GM12874 (cell line): ENCODE measurements around the gene ABHD12.

ENCODE experiments used
- TF ChIP-seq, protein P1 (sequence below): IDR thresholded peaks from 2 replicates; pipeline ENCODE4 v1.5.1; 2011; ENCODE audit warnings: low read depth, mild to moderate bottlenecking, control low read depth, low read length, moderate library complexity; ENCODE audit not compliant: insufficient read depth

Gene ABHD12

DNA sequence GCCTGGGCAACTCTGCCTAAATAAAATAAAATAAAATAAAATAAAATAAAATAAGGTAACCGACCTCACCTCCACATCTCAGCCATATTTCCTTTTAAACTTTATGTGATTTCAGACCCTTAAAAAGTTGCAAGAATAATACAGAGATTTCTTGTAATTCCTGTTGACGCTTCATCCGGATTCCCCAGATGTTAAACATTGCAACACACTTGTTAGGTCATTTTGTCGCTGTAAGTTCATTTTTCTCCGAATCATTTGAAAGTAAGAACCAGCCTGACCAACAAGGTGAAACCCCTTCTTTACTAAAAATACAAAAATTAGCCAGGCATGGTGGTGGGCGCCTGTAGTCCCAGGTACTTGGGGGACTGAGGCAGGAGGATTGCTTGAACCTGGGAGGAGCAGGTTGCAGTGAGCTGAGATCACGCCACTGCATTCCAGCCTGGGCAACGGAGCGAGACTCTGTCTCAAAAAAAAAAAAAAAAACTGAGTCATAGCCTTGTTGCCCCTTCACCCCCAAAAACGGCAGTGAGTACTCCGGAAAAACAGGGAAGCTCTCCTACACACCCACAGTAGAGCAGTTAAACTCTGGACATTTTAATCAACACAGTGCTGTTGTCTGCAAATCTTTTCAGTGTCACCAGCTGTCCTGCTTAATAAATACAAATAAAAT, 136.9 kb downstream of the ABHD12 start:
- TF ChIP-seq, protein P1, sequence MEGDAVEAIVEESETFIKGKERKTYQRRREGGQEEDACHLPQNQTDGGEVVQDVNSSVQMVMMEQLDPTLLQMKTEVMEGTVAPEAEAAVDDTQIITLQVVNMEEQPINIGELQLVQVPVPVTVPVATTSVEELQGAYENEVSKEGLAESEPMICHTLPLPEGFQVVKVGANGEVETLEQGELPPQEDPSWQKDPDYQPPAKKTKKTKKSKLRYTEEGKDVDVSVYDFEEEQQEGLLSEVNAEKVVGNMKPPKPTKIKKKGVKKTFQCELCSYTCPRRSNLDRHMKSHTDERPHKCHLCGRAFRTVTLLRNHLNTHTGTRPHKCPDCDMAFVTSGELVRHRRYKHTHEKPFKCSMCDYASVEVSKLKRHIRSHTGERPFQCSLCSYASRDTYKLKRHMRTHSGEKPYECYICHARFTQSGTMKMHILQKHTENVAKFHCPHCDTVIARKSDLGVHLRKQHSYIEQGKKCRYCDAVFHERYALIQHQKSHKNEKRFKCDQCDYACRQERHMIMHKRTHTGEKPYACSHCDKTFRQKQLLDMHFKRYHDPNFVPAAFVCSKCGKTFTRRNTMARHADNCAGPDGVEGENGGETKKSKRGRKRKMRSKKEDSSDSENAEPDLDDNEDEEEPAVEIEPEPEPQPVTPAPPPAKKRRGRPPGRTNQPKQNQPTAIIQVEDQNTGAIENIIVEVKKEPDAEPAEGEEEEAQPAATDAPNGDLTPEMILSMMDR, result no peak

DNA sequence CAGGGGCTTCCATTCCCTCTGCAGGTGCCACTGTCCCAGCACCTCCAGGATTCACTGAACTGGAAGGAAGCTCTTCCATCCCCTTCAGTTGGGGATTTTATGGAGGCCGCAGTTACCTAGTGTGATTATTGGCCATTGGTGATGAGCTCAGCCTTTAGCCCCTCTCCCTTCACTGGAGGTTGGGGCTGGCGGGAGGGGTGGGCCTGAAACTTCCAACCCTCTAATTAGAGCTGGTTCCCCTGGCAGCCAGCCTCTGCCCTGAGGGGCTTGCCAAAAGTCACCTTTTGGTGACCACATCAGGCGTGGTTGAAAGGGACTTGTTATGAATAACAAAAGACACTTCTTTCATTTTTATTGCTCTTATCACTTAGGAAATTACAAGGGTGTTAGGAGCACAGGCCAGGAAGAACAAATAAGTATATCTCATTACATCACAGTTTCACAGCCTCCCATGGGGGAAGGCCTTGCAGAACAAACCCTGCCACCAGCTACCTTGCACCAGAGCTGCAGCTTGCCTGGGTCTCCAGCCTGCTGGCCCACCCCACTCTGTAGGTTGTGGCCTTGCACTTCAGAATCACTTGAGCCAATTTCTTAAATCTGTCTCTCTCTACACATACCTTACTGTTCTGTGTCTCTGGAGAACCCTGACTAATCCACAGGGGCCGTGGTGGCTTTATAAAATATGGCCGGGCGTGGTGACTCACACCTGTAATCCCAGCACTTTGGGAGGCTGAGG, 137.8 kb downstream of the ABHD12 start:
- TF ChIP-seq, protein P1, result no peak

DNA sequence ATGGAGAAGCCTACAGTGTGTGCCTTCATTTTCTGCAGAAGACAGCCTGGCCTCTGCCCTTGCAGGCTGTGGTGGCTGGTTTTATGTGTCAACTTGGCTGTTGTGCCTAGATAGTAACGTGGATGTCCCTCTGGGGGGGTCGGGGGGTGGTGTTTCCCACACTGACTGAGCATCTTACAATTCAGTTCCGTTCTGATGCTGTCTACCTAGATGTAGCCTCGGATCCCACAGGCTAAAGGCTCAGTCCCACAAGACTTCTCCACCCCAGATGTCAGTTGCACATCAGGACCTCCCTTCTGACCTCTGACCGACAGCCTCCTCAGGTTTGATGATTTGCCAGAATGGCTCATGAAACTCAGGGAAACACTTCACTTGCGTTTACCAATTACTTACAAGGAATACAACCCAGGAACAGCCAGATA, 138.4 kb downstream of the ABHD12 start:
- TF ChIP-seq, protein P1, result no peak

DNA sequence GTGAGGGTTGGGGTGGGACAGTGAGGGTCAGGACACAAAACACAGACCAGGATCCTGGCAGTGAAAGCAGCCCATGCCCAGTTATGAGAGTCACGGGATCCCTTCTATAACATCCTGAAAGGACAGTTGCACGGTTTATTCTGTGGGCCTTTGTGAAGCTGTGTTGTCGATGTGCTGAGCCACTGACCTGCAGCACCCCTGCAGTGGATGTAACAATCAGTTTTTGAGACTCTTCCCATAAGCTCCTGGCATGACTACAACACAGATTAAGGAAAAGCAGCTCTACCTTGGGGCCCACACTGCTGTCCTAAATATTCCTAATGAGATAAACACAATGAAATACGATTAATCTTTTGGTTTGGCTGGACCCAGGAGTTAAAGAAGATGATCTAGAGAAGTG, 139.1 kb downstream of the ABHD12 start:
- TF ChIP-seq, protein P1, result no peak

GRCh38 chr20:25251019-25251418, 139.6 kb downstream of the ABHD12 start:
- TF ChIP-seq, protein P1, result no peak

DNA sequence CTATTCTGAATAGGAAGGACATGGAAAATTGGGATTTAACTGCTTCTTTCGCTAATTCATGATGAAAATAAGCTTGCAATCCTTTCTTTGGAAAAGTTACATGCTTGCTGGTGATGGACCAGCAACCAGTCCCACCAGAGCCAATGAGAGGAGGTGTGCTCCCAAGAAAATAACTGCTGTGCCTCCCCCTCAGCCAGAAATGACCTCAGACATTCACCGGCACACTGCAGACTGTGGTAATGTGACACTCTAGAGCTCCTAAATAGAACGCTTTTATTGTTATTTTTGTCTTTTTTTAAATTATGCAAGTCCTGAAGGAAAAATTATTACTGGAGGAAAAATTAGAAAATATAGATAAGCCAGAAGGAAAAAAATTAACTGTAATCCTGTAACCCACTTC, 140.1 kb downstream of the ABHD12 start:
- TF ChIP-seq, protein P1, result no peak
